LoVo (cell line): ENCODE data around the gene OR10J1.
"Not testable (repeated sequence)": the region's sequence is repeated elsewhere in the genome, so short reads cannot be mapped to it uniquely, and the experiment has no call there.

ENCODE experiments used
- DNase-seq: peaks from one replicate; pipeline ENCODE4 v3.0.0-alpha.2; 2016; ENCODE audit warnings: low spot score

OR10J1 gene

DNA sequence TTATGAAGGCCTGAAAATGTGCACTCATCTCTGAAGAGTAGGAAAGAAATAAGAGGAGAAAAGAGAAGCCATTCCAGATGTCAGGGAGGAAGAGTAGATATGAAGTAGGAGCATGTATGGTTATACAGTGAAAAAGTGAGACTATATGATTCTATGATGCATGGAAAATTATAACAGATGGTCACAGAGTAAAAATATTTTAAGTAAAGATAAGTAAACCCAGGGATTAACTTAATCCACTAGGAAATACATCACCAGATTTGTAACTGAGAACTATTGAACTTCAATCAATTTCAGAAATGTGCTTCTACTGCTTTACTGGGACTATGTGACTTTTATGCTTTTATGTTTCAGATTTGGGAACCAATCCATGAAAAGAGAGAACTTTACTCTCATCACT lies at the start of gene OR10J1:
Gene OR10J1, plus strand, starts transcription at position 301 of the 400 bp plus-strand sequence. Its CDS starts 70 bp downstream, at position 371.
- no peak for DNase-seq

DNA sequence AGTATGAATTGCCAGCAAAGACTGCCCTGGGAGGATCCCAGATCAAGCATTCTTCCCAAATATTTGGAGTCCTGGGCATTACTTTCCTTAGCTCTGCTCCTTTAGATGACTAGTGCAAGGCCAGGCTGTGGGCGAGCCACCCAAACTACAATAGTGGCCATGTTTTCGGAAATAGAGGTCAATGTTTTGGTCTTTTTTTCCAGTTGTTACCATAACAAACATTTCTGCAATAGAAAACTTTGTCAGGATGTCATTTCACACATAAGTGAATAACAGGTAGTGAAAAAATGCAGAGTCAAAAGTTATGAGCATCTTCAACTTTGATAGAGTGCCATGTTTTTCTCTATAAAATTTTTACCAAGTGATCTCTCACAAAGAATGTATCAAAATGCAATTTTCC lies 32.7 kb upstream of the OR10J1 start:
- no peak for DNase-seq

GRCh38 chr1:159408862-159409400 lies 30.6 kb upstream of the OR10J1 start:
- DNase-seq = no peak

DNA sequence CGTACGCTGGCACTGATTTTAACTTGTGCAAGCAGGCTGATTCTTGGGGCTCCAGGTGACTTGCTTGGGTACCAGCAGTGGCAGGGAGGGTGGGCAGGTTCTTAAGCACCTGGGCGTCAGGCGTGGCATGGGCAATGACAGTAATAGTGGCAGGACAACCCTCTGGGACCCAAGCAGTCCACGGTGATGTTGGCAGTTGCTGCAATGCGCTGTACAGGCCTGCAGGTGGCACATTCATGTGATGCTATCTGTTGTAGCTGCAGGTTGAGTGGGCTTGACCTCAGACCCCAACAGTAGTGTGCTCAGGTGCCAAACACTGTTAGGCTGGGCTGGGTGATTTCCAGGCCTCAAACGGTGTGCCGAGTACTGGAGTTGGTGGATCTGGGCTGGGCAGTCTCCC lies 17.7 kb upstream of the OR10J1 start:
- no peak for DNase-seq

GRCh38 chr1:159428536-159428935 lies 11.0 kb upstream of the OR10J1 start:
- no peak for DNase-seq

DNA sequence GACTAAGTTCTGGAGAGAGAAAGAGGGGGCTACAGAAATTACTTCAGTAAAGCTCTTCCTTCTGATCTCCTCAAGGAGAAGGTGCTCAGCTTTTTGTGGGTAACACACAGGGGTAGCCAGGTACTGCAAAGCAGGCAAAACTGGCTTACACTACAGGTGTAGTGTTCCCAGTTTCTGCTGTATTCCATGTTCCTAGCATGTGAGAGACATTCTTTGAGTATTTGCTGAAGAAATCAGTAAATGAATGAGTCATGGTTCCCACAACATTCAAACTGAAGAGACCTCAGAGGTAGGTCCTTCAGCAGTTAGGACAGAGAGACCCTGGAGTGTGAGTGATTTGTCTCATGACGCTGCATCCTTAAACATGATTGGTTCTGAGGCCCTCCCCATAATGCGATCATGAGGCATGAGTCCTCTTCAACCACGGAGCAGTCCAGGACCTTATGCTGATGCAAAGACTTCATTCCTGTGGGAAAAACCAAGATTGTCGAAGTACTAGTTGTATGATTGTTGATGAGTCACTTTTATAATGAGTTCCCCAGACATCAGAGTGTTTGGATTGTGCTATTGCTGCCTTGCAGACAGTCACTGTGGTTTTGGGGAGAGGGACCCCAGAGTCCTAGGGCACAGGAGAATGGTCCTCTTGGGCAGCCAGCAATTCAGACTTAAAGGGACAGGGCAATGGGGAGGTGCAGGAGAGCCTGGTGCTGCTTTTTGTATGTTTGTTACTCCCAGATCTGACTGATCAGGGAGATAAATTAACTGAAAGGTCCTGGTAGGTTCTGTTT lies 10.3 kb upstream of the OR10J1 start:
- DNase-seq = peak; percentile 8

DNA sequence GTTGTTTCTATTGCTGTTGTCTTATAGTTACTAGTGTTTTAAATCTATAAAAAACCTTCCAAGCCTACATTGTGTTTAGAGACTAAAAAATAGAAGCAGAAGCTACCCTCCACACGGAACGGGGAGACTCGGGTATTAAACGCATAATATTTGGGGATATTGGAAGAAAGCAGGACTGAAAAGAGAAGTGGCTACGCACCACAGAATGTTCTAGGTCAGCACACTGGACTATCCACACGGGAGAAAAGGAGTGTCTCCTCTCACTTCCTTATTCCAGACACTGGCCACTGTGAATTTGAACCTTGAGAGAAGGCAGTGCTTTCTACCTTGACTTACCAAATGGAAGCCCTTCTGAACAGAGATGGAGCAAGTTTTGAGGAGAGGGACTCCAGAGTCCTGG lies 8.5 kb upstream of the OR10J1 start:
- DNase-seq = no peak

DNA sequence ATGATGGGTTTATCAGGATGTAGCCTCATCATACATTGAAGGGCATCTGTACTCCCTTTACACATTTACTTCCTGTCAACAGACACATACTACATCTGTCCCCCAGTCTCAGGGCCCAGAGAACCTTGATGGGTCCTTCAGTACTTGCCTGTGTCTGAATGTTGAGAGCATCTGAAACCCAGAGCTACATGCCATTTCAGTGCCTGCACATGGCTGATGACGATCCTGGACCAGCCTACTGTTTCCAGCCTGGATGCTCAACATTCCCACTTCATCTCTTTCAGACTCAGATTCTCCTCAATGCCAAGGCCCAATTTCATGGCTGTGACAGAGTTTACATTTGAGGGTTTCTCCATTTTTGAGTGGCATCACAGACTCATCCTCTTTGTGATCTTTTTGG lies 7.6 kb upstream of the OR10J1 start, which contains the start of gene OR10J4:
Gene OR10J4, plus strand, starts transcription at position 301 of the 400 bp plus-strand sequence.
- no peak for DNase-seq

DNA sequence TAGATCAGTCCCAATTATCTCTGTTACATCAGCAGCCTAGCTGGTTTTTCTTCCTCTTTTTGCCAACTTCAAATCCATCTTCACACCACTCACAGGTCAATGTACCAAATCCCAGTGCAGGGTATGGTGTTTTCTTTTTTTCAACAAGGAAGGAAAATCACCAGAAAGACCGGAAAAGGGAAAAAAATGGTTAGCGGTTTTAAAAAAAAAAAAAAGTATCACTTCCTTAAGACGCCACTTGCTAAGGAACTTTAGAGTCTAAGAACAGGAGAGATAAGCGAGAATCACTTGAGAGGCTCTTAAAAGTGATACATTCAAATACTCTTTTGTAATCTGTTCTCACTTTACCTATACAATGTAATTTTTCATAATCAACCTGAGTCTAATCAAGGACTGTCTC lies 3.1 kb upstream of the OR10J1 start:
- DNase-seq = no peak

DNA sequence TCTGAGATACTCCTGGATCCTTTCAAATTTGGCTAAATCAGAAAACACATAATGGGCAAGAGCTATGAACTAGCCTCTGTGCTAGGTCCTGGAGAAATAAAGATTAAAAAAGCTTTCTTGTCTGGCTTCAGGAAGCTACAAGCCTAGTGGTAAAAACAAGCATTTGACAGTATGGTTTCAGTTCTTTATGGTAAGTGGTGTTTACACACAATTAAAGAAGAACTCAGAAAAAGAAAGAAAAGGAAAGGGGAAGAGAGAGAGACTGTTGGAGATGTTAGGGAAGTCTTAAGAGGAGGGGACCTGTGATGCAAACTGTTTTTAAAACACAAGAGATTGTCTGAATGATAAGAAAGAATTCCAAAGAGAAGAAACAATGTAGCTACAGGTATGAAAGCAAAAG lies 1.8 kb downstream of the OR10J1 start:
- no peak for DNase-seq

GRCh38 chr1:159442428-159442827 lies 2.9 kb downstream of the OR10J1 start:
- no peak for DNase-seq

- no peak for DNase-seq
These were observed 3.7 kb downstream of the OR10J1 start for GRCh38 chr1:159443066-159443750.

GRCh38 chr1:159444511-159444910 lies 5.0 kb downstream of the OR10J1 start:
- DNase-seq = no peak

- no peak for DNase-seq
These were observed 8.7 kb downstream of the OR10J1 start for GRCh38 chr1:159448181-159448580.

DNA sequence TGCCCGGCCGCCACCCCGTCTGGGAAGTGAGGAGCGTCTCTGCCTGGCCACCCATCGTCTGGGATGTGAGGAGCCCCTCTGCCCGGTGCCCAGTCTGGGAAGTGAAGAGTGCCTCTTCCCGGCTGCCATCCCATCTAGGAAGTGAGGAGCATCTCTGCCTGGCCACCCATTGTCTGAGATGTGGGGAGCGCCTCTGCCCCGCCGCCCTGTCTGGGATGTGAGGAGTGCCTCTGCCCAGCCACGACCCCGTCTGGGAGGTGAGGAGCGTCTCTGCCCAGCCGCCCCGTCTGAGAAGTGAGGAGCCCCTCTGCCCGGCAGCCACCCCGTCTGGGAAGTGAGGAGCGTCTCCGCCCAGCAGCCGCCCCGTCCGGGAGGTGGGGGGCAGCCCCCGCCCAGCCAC lies 10.1 kb downstream of the OR10J1 start:
- not testable (repeated sequence) for DNase-seq

DNA sequence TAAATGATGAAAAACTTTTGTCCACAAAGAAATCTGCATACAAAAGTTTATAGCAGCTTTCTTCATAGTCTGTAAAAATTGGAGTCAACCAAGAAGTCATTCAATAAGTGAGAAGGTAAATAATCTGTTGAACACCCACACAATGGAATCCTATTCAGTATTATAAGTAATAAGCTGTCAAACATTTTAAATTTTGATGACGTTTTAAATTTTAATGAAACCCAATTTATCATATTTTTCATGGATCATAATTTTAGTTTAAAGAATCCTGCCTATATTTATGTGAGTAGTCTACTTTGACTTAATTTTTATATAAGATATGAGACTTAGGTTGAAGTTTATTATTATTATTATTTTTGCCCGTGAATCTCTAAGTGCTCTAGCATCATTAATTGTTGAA lies 20.0 kb downstream of the OR10J1 start:
- DNase-seq = no peak

- DNase-seq = no peak
These were observed 25.7 kb downstream of the OR10J1 start for GRCh38 chr1:159465191-159465603.

- no peak for DNase-seq
These were observed 28.8 kb downstream of the OR10J1 start for GRCh38 chr1:159468321-159468720.

DNA sequence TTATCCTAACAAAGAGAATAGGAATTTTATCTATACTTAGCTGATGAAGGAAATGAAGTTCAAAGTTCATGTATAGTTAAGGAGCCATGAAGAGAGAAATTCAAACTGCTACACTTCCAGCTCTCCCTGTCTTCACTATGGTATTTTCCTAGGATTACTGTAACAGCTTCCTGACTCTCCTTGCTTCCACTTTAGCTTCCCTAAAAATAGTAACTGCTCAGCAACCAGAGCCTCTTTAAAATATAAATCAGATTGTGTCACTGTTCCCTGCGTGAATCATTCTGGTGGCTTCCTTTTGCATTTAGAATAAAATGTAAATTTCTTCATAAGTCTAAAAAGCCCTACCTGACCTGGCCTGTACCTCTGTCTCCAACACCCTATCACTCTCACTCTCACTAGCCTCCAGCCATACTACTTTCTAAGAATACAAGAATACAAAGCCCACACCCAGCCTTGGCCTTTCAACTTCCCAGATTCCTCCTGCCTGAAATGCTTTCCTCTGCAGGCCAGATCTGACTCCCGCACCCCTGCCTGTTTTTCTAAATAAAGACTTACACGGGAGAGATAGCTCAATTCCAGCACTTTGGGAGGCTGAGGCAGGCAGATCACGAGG lies 30.5 kb downstream of the OR10J1 start:
- DNase-seq = no peak

DNA sequence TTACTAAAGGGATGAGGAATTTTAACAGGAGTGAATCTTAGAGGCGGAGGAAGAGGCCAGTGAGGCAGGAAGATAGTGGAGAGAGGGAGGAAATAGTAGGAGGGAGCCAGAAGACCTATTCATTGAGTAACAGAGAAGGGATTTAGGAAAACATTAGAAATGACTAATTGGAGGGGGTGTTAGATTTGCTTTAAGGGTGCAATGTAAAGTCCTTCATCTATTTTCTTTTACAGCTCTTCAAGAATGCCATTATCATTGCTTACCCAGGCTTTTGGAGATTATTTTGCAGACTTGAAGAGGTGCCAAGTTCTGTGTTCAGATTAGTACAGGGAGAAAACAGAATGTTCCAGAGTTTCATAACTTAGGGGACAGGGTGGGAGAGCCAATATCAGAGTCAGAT lies 33.8 kb downstream of the OR10J1 start:
- no peak for DNase-seq

DNA sequence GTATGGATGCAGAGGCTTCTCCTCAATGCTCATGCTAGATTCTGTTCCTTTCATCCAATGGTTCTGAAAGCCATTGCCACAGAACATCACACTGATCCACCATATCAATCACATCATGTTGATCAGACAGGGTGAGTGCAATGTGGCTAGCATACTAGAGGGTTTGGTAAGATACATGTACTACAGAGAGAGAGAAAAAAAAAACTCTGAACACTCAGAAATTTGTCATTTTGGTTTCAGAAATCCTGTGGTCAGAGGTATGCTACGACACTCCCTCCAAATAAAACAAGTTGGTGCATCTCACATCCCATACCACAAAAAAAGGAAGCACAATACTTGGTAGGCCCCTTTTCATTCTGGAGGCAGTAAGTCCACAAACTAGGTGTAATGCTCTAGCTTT lies 35.4 kb downstream of the OR10J1 start:
- DNase-seq = no peak

DNA sequence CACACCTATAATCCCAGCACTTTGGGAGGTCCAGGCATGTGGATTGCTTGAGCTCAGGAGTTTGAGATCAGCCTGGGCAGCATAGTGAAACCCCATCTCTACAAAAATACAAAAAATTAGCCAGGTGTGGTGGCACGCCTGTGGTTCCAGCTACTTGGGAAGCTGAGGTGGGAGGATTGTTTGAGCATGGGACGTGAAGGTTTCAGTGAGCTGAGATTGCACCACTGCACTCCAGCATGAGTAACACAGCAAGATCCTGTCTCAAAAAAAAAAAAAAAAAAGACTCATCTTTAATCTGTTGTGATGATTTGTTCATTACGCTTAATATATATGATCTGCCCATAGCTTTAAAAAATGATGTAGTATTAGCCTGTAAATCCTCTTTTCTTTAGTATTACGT lies 44.0 kb downstream of the OR10J1 start:
- DNase-seq = no peak
